ENCODE measurements around the gene HOXC6.

HOXC6 gene

DNA sequence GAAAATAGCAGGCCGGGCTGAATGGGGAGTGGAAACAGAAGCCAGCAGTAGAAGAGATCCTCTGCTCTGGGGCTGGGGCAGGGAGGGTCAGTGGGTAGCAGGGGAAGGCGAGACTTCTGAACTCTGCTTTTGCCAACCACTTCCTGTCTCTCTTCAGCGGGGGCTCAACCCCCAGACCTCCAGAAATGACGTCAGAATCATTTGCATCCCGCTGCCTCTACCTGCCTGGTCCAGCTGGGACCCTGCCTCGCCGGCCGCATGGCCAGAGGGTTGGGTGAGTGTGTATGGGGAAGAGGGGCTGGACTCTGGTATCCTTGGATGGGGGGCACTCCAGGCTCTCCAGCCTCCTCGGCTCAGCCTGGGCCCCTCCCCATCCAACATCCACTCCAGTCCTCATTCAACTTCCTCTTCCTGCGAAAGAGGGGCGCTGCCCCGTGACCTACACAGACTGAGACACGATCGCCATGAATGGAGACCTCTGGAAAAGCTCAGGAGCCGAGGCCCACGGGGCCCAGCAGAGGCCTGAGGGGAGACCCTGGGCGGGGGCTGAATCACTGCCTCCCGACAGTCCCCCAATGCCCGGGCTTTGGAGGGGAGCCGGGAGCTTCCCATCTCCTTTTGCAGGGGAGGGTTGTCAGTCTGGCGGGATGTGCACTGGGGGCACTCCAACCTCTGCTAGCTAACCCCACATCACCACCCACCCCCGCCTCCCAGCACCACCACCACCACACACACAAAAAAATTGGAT is 24.9 kb downstream of the HOXC6 start (continued):
- TF ChIP-seq, protein P1, sequence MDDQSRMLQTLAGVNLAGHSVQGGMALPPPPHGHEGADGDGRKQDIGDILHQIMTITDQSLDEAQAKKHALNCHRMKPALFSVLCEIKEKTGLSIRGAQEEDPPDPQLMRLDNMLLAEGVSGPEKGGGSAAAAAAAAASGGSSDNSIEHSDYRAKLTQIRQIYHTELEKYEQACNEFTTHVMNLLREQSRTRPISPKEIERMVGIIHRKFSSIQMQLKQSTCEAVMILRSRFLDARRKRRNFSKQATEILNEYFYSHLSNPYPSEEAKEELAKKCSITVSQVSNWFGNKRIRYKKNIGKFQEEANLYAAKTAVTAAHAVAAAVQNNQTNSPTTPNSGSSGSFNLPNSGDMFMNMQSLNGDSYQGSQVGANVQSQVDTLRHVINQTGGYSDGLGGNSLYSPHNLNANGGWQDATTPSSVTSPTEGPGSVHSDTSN (CRISPR knock-in tag; IDR thresholded peaks at IDR 0.05) = no peak
- no peak for TF ChIP-seq ZBTB1 (tag by site-specific recombination; IDR thresholded peaks at IDR 0.05)
- TF ChIP-seq ZNF664 (tag by site-specific recombination; IDR thresholded peaks at IDR 0.05) = no peak
- no peak for TF ChIP-seq SCRT2 (tag by site-specific recombination; IDR thresholded peaks at IDR 0.05)
- no peak for TF ChIP-seq ZNF169 (tag by site-specific recombination; IDR thresholded peaks at IDR 0.05)
- TF ChIP-seq ZNF571 (tag by site-specific recombination; IDR thresholded peaks at IDR 0.05) = no peak
- TF ChIP-seq, protein P2, sequence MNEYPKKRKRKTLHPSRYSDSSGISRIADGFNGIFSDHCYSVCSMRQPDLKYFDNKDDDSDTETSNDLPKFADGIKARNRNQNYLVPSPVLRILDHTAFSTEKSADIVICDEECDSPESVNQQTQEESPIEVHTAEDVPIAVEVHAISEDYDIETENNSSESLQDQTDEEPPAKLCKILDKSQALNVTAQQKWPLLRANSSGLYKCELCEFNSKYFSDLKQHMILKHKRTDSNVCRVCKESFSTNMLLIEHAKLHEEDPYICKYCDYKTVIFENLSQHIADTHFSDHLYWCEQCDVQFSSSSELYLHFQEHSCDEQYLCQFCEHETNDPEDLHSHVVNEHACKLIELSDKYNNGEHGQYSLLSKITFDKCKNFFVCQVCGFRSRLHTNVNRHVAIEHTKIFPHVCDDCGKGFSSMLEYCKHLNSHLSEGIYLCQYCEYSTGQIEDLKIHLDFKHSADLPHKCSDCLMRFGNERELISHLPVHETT (tag by site-specific recombination; IDR thresholded peaks at IDR 0.05) = no peak
- TF ChIP-seq IKZF3 (tag by site-specific recombination; IDR thresholded peaks at IDR 0.05) = peak; percentile 59
- no peak for TF ChIP-seq ZNF670 (tag by site-specific recombination; IDR thresholded peaks at IDR 0.05; ENCODE audit: low read depth)
- no peak for TF ChIP-seq ZNF391 (tag by site-specific recombination; IDR thresholded peaks at IDR 0.05; ENCODE audit: borderline replicate concordance, low read depth)
- TF ChIP-seq, protein P3, sequence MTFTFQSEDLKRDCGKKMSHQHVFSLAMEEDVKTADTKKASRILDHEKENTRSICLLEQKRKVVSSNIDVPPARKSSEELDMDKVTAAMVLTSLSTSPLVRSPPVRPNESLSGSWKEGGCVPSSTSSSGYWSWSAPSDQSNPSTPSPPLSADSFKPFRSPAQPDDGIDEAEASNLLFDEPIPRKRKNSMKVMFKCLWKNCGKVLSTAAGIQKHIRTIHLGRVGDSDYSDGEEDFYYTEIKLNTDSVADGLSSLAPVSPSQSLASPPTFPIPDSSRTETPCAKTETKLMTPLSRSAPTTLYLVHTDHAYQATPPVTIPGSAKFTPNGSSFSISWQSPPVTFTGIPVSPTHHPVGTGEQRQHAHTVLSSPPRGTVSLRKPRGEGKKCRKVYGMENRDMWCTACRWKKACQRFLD (tag by site-specific recombination; IDR thresholded peaks at IDR 0.05) = no peak
- no peak for TF ChIP-seq ZNF174 (tag by site-specific recombination; IDR thresholded peaks at IDR 0.05)
- no peak for TF ChIP-seq ZNF214 (tag by site-specific recombination; IDR thresholded peaks at IDR 0.05; ENCODE audit: borderline replicate concordance)
- TF ChIP-seq, protein P4, sequence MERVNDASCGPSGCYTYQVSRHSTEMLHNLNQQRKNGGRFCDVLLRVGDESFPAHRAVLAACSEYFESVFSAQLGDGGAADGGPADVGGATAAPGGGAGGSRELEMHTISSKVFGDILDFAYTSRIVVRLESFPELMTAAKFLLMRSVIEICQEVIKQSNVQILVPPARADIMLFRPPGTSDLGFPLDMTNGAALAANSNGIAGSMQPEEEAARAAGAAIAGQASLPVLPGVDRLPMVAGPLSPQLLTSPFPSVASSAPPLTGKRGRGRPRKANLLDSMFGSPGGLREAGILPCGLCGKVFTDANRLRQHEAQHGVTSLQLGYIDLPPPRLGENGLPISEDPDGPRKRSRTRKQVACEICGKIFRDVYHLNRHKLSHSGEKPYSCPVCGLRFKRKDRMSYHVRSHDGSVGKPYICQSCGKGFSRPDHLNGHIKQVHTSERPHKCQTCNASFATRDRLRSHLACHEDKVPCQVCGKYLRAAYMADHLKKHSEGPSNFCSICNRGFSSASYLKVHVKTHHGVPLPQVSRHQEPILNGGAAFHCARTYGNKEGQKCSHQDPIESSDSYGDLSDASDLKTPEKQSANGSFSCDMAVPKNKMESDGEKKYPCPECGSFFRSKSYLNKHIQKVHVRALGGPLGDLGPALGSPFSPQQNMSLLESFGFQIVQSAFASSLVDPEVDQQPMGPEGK (tag by site-specific recombination; IDR thresholded peaks at IDR 0.05) = peak; percentile 72
- TF ChIP-seq, protein P5, sequence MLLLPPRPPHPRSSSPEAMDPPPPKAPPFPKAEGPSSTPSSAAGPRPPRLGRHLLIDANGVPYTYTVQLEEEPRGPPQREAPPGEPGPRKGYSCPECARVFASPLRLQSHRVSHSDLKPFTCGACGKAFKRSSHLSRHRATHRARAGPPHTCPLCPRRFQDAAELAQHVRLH (tag by site-specific recombination; IDR thresholded peaks at IDR 0.05) = no peak
- peak; percentile 30; the same call in 1 of the 2 replicates for TF ChIP-seq ZBTB17 (tag by site-specific recombination; IDR thresholded peaks at IDR 0.05)
- TF ChIP-seq ZNF211 (tag by site-specific recombination; IDR thresholded peaks at IDR 0.05; ENCODE audit: low read depth) = no peak
- TF ChIP-seq, protein P6, sequence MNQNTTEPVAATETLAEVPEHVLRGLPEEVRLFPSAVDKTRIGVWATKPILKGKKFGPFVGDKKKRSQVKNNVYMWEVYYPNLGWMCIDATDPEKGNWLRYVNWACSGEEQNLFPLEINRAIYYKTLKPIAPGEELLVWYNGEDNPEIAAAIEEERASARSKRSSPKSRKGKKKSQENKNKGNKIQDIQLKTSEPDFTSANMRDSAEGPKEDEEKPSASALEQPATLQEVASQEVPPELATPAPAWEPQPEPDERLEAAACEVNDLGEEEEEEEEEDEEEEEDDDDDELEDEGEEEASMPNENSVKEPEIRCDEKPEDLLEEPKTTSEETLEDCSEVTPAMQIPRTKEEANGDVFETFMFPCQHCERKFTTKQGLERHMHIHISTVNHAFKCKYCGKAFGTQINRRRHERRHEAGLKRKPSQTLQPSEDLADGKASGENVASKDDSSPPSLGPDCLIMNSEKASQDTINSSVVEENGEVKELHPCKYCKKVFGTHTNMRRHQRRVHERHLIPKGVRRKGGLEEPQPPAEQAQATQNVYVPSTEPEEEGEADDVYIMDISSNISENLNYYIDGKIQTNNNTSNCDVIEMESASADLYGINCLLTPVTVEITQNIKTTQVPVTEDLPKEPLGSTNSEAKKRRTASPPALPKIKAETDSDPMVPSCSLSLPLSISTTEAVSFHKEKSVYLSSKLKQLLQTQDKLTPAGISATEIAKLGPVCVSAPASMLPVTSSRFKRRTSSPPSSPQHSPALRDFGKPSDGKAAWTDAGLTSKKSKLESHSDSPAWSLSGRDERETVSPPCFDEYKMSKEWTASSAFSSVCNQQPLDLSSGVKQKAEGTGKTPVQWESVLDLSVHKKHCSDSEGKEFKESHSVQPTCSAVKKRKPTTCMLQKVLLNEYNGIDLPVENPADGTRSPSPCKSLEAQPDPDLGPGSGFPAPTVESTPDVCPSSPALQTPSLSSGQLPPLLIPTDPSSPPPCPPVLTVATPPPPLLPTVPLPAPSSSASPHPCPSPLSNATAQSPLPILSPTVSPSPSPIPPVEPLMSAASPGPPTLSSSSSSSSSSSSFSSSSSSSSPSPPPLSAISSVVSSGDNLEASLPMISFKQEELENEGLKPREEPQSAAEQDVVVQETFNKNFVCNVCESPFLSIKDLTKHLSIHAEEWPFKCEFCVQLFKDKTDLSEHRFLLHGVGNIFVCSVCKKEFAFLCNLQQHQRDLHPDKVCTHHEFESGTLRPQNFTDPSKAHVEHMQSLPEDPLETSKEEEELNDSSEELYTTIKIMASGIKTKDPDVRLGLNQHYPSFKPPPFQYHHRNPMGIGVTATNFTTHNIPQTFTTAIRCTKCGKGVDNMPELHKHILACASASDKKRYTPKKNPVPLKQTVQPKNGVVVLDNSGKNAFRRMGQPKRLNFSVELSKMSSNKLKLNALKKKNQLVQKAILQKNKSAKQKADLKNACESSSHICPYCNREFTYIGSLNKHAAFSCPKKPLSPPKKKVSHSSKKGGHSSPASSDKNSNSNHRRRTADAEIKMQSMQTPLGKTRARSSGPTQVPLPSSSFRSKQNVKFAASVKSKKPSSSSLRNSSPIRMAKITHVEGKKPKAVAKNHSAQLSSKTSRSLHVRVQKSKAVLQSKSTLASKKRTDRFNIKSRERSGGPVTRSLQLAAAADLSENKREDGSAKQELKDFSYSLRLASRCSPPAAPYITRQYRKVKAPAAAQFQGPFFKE (tag by site-specific recombination; IDR thresholded peaks at IDR 0.05; ENCODE audit: borderline replicate concordance) = no peak
- no peak for TF ChIP-seq RBAK (tag by site-specific recombination; IDR thresholded peaks at IDR 0.05)
- TF ChIP-seq, protein P7, sequence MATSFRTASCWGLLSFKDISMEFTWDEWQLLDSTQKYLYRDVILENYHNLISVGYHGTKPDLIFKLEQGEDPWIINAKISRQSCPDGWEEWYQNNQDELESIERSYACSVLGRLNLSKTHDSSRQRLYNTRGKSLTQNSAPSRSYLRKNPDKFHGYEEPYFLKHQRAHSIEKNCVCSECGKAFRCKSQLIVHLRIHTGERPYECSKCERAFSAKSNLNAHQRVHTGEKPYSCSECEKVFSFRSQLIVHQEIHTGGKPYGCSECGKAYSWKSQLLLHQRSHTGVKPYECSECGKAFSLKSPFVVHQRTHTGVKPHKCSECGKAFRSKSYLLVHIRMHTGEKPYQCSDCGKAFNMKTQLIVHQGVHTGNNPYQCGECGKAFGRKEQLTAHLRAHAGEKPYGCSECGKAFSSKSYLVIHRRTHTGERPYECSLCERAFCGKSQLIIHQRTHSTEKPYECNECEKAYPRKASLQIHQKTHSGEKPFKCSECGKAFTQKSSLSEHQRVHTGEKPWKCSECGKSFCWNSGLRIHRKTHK (tag by site-specific recombination; IDR thresholded peaks at IDR 0.05) = no peak
- TF ChIP-seq ZNF311 (tag by site-specific recombination; IDR thresholded peaks at IDR 0.05; ENCODE audit: borderline replicate concordance) = no peak
- no peak for TF ChIP-seq ZNF529 (tag by site-specific recombination; IDR thresholded peaks at IDR 0.05; ENCODE audit: insufficient replicate concordance)
- TF ChIP-seq, protein P8, sequence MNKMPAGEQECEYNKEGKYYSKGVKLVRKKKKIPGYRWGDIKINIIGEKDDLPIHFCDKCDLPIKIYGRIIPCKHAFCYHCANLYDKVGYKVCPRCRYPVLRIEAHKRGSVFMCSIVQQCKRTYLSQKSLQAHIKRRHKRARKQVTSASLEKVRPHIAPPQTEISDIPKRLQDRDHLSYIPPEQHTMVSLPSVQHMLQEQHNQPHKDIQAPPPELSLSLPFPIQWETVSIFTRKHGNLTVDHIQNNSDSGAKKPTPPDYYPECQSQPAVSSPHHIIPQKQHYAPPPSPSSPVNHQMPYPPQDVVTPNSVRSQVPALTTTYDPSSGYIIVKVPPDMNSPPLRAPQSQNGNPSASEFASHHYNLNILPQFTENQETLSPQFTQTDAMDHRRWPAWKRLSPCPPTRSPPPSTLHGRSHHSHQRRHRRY (tag by site-specific recombination; IDR thresholded peaks at IDR 0.05) = no peak
- no peak for TF ChIP-seq ZNF830 (tag by site-specific recombination; IDR thresholded peaks at IDR 0.05; ENCODE audit: low read depth)
